Left renal pelvis (tissue), 4 donors: ENCODE data around the gene MAD1L1. TPM values are rescaled to one million over a fixed set of nuclear protein-coding genes. Genes with fewer than 3 reads are reported as not detected.

Source experiments
- DNase-seq, 4 donors: peaks; one replicate each; pipeline ENCODE4 v3.0.0-alpha.2; 2013; ENCODE audit warnings: low read depth in 4 of 4, low spot score in 3 of 4
- polyA plus RNA-seq, 4 donors: library from polyadenylated mRNA; unstranded; fragments of 120-200 nt; gene quantifications; one replicate each; pipeline ENCODE4 v1.2.1, GENCODE V29; 2013; ENCODE audit not compliant: insufficient read length in 4 of 4

The MAD1L1 gene
- polyA plus RNA-seq, 4 donors: 18.9 to 24.5 (median 21.3) TPM

DNA sequence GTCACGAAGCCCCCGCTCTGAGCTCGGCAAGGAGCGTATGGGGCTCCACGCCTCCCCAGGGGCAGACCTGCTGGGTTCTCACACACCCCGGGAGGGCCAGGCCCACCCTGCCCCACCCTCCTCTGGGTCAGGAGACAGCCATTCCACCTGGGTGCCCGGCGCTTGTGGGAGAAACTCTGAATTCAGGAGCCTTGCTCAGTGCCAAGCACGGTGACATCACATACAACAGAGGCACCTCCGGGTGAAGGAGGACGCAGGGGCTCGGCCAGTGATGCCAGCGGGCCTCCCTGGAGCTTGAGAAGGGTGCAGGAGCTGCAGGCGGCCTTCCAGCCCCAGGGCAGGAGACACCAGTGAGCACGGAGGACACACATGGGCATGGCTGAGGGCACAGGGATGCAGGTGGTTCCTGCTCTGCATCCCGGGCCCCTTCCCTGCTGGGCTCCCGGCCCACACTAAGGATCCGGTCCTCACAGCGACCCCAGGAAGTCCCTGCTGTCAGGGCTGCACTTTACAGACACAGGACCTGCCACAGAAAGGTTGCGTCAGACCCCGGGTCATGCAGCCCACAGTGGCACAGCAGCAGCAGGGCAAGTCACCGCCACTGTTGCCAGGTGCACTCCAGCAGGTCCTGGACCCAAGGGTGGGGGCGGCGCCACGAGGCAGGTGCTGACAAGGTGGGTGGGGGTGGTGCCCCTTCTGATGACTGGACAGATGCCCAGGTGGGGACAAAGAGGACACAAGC lies 108.0 kb downstream of the MAD1L1 start:
- DNase-seq: no peak

DNA sequence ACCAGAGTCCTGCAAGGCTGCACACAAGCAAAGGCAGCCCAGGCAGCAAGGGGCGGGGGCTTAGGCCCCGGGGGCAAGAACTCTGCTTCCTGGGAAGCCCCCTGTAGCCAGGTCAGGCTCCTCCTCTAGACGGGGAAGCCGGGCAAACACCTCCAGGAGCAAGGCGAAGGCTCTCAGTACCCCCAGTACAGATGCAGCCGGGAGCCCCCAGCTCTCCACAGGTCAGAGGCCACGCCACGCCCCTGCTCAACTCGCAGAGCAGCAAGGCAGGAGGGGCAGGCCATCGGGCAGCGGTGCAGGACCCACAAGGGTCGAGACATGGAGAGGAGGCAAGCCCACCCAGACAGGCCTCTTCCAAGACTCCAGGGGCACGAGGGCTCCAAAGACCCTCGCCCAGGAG lies 108.8 kb downstream of the MAD1L1 start:
- no peak for DNase-seq

DNA sequence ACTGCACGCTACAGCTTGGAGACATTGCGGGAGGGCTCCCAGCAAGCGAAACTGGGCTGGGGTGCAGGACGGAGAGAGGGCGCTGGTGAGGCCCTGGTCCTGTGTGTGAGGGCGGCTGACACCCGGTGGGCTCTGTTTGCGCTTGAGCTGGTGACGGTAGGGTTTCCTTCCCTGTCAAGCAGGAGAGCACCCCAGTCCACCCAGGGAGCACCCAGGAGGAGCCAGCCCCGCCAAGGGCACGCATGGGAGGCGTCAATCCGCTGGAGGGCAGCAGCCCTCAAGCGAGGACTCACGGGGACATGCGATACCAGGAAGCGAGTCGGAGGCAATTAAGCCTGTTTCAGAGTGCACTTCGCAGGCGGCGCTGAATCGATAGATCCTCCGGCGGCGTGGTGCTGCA lies 109.4 kb downstream of the MAD1L1 start:
- DNase-seq: no peak

DNA sequence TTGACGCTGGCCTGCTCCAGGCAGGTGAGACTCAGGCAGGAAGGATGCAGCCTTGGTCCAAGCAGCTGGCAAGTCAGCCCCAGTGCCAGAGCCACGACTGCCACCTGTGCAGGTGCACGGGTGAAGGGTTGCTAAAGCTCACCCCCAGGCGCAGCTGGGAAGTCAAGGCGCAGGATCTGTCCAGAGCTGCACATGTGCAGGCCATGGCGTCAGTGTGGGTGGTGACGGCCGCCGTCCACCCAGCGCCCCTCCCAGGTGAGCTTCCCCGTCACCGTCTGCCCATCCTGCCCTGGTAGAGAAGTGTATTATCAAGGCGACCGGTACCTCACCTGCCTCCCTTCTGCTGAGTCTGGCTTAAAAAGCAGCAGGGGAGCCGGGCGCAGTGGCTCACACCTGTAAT lies 110.1 kb downstream of the MAD1L1 start:
- no peak for DNase-seq

DNA sequence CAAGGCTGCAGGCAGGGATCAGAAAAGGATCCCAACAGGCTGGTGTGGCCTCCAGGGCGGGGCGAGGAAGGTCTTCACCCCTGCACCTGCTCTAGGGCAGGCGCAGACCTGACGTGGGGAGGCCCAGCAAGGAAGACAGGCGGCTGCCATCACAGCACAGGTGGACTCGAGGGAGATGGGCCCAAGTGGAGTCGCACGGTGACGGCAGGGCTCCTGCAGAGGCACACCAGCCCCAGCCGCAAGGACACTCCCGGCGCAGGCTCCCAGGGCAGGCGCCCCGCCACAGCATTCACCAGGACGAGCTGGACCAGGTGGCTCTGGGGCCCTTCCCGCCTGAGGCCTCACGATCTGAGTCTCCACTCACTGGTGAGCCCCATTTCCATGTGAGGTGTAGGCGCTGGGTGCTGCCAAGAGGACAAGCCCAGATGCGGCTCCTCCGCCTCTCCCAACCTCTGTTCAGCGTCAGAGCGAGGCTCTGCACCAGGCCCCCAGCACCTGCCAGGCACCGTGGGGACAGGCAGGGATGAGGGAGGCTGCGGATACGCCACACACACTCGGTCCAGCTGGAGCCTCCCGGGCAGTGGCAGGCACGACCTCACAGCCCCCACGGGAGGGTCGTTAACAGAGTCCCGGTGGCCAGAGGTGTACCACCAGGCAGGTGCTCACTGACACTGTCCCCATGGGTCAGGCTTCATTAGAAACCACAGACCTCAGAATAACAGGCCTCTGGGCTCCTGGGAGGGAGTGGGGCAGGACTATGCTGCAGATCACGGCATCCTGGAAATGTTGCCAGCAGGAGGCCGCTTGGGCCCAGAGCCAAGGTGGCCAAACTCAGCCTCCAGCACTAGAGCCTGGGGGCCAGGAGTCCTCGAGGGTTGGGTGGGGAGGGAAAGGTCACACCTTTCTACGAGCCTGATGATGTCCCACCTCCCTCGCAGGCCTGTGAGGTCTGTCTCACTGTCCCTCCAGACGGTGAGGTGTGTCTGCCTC lies 111.6 kb downstream of the MAD1L1 start:
- no peak for DNase-seq

DNA sequence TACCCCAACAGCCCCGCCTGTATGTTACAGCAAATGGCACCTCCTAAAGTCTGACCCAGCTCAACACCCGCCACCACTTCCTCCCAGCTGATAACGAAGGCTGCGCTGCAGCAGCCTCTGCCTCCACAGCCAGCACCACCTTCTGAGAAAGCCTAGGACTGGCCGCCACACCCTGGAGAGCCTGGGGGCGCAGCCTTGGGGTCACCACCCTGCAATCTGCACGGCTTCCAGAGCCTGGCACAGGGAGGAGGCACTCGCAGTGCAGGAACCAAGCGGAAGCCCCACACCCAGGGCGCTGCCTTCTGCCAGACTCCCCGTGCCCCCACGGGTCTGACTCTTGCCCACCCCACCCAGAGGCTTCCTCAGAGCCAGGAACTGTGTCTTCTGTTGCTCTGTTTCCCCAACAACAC lies 112.5 kb downstream of the MAD1L1 start:
- no peak for DNase-seq

DNA sequence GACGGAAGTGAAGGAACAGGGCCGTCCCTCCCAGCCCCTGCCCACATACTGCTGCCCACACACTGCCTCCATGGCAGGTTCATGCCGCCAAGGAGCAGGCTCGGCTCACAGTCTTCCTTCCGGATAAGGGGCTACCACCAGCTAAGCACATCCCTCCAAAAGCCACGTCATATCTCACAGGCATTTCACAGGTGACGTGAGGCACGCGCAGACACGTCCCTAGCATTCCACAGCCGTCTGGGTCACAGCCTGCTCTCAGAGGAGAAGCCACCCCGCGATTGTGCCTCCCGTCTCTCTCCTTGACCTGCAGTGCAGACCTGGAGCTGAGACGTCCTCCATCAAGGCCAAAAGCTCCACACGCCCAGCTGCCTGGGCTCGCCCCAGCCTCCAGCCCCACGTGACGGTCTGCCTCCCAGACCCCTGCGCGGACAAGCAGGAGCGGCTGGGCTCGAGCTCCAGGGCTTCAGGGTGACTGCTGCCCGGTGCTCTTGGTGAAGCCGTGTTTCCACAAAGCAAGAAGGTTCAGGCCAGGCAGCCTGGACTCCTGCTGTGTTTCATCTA lies 114.0 kb downstream of the MAD1L1 start:
- no peak for DNase-seq

DNA sequence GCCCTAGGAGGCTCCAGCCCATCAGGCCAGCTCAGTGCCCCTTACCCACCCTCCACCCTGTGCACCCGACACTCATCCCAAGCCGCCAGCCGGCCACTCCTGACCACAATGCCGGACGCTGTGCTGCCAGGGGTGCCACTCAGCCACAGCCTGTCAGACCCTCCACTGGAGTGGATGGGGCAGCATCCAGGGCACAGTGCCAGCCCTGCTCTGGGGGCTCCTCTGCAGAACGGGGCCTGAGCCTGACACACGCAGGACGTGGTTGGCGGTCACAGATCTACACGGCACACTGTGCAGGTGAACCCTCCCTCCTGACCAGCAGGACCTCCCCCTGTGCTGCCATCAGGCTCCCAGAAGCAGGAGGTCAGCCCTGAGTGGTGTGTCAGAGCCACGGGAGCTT lies 114.7 kb downstream of the MAD1L1 start:
- no peak for DNase-seq

DNA sequence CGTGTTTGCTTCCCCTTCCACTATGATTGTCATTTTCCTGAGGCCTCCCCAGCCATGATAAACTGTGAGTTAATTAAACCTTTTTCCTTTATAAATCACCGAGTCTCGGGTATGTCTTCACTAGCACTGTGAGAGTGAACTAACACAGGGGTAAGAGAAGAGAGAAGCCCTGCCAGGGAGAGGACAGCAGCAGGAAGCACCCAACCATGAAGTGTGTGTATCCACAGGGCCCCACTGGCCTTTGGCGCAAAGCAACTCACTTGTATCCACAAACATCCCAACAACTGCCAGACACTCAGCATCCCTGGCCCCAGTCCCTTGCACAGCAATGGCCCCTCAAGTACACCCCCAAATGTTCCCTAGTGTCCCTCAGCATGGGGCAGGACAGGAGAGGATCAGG lies 115.1 kb downstream of the MAD1L1 start:
- no peak for DNase-seq

DNA sequence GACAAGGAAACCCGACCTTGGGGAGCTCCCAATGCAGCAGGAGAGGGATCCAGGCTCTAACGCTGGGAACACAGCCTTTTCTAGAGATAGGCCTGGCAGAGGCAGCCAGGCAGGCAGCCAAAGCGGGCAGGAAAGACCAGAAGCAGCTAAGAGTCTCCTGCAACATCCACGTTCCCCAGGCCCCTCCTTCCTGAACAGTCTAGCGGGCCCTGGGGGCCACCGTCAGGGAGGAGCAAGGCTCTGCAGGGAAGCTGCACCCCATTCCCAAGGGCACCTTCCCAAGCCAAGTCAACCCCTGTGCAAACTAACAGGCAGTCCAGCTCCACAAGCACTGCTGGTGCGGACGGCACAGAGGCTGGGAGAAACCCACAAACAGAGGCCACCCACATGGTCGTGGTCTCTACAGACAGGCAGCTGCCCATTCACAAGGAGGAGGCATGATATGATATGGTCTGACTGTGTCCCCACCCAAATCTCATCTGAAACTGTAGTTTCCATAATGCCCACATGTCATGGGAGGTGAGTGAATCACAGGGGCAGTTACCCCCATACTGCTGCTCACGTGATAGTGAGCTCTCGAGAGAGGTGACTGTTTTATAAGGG lies 115.7 kb downstream of the MAD1L1 start:
- DNase-seq: no peak

DNA sequence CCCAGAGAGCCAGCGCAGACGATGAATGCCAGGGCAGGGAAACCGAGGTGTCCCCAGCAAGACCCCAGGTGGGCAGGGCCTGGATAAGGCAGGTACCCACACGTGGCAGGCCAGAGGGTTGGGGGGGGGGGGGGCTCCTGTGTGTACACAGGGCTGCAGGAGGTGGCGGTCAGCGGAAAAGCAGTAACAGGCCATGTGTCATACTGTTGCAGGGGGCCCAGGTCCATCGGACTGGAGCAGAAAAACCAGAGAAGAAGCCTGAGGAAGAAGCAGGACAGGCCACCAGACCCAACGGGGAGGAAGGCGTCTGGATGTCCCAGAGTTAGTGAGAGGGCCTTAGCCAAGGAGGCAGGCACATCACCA lies 116.3 kb downstream of the MAD1L1 start:
- no peak for DNase-seq

DNA sequence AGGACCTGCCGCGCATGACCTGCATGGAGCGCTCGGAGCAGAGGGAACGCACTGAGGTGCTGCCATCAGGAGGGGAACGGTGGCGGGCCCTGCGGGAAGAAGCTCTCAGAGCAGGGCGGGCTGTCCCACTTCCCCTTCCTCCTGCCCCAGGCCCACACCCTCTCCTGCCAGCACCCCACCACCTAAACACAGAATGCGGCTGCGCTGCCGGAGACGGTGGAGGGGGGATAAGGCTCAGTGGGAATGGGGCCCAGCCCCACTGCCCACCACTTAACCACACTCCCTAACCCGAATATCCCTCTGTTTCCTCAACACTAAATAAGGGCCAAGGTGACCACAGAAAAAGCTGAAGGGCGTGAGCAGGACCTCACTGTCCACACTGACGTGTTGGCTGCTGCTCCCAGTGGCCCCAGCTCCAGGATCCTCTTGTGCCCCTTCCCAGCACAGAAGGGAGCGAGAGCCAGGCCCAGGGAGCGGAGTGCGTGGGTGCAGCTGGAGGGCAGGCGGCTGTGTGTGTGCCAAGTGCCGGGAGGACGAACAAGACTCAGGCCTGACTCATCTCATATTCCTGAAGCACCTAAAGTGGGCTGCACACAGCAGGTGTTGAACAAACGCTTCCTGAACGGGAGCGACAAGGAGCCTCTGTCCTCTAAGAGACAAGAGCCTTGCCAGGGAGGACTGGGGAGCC lies 116.8 kb downstream of the MAD1L1 start:
- no peak for DNase-seq

DNA sequence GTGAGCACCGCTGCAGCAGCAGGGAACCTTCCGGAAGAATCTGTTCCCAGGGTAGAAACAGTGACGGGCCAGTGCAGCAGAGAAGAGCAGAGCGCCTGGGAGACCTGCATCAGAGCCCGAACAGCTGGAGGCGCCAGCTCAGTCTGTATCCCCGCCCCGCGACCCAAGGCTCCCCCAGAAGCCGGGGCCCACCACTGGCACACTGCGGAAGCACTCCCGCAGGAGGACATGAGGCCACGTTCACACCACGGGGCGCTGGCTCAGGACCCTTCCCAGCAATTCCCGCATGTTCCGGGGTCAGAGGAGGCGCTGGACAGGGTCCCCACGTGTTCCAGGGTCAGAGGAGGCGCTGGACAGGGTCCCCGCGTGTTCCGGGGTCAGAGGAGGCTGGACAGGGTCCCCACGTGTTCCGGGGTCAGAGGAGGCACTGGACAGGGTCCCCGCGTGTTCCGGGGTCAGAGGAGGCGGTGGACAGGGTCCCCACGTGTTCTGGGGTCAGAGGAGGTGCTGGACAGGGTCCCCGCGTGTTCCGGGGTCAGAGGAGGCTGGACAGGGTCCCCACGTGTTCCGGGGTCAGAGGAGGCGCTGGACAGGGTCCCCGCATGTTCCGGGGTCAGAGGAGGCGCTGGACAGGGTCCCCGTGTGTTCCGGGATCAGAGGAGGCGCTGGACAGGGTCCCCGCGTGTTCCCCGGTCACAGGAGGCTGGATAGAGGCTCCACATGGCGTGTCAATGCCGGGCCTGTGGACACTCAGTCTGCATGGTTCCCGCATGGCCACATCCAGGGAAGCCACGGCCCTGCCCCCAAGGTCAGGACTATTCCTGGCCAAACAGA lies 117.6 kb downstream of the MAD1L1 start:
- no peak for DNase-seq

DNA sequence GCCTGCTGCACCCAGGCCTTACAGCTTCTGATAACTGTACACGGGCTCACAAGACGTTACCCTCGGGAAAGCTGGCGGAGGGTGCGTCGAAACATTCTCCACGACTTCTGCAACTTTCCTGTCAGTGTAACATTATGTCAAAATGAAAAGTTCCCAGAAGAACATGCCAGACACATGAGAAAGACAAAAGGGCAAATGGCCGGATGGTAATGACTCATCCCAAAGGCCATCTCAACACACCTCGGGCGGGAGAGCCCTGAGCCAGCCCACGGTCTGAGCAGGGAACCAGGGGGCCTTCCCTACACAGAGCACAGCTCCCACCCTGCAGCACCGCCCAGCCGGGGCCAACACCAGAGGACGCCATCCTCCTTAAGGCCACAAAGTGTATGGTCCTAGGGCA lies 118.7 kb downstream of the MAD1L1 start:
- no peak for DNase-seq

DNA sequence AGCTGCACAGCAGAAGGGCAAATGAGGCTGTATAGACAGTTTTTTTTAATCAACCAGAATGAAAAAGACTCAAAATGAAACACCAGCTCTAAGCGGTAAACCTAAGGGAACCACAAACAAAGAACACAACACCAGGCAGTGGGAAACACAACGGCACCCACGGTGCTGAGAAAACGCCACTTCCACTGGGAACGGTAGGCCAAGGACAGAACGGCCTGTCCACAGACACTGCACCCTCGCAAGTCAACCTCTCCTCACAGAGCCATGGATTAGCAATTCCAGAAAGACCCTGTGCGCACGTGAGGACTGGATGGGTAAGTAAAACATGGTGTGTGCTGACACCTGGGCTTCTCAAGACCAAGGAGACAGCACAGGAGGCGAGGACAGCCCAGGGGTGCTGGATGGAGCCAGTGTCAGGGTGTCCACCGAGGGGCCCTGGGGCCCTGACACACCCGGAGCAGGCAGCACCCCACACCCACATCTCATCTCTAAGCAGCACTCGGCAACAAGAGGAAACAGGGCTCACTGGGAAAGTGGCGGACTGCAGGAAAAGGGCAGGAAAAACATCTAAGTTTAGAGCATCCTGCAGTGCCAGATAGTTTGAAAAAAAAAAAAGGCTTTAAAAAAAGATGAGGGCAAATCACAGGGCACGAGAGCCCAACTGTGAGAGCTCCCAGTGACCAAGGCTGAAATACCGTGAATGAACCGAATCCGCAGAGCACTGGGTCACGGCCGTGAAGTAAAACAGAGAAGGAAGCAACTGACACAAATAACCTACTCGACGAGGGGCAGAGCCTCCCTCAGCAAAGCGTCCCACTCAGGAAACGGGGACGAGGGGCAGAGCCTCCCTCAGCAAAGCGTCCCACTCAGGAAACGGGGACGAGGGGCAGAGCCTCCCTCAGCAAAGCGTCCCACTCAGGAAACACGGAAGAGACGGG lies 120.2 kb downstream of the MAD1L1 start:
- DNase-seq: no peak

DNA sequence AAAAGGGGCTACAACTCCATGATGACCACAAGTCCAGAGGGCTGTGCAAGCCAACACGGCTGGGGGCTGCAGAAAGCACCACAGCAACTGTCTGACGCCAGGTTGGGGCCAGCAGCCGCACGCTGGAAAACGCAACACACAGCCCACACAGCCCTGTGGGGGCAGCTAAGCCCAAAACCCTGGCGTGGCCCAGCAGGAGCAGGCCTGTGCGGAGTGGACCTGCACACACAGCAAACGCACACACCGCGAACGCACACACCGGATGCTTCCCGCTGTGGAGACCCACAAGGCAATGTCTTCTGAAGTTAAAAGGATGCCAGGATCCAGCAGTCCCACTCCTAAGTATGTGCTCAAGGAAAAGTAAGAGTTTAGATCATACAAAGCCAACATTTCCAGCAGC lies 121.2 kb downstream of the MAD1L1 start:
- DNase-seq: no peak

DNA sequence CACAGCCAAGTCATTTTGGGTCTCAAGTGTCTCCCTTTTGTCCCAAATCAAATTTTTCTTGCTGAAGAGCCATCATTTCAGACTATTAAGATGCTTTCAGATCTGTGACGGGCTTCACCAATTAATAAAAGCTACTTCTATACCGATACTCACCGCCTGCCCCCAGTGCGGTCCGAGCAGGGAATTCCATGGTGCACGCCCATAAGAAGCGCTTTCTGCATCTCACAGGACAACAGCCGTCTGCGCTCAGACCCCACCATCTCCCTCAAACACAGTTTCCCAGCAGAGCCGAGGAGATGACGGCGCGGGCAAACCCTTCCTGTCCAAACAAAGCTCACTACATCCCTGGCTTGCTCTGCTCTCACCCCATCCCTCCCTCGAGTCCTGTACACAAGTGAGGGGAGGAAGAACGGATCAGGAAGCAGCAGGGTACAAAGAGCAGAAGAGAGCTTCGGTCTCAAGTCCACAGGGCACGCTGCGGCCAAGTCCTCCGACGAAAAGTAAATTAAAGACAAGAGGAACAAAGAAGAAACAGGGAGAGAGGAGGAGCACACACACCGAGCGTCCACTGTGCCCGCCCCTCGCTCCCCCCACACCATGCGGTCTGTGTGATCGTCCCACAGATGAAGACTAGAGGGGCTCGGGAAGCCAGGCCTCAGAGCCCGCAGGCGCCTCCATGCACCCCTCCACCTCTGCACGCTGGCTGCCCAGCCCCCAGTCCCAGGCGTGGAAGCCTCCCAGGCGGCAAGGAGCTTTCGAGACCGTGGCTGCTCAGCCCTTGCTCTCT lies 121.9 kb downstream of the MAD1L1 start:
- no peak for DNase-seq
